GM19452 (cell line): ENCODE measurements around the gene BTF3L4.

ENCODE experiments used
- ATAC-seq: cut with Tn5 transposase; IDR thresholded peaks from one replicate; pipeline ENCODE4 v1.9.1; 2021; ENCODE audit not compliant: unreplicated experiment

BTF3L4 gene

DNA sequence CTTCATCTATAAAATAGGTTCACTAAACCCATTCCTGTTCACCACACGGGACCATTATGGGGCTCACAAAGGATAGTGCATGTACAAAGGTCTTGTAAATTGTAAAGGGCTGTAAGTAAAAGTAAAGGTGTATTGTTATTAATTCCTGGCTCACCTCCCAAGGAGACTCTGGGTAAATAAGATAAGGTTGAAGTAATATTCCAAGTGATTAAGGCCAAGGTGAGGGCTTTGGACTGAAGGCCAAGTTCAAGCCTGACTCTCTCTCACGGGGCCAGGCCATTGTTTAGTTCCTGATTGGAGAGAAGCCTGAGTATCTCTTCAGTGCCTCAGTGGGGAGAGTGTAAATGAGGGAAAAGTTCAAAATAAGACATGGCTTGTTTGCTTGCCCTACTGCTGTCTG, 66.3 kb downstream of the BTF3L4 start:
- ATAC-seq, result no peak

DNA sequence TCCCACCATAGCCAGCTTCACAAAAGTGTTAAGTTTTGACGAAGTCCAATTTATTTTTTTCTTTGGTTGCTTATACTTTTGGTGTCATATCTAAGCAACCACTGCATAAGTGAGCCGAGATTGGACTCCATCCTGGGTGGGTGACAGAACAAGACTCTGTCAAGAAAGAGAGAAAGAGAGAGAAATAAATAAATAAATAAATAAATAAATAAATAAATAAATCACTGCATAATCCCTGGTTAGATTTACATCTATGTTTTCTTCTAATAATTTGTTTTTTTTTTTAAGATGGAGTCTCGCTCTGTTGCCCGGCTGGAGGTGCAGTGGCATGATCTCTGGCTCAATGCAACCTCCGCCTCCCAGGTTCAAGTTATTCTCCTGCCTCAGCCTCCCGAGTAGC, 67.5 kb downstream of the BTF3L4 start:
- no peak for ATAC-seq

DNA sequence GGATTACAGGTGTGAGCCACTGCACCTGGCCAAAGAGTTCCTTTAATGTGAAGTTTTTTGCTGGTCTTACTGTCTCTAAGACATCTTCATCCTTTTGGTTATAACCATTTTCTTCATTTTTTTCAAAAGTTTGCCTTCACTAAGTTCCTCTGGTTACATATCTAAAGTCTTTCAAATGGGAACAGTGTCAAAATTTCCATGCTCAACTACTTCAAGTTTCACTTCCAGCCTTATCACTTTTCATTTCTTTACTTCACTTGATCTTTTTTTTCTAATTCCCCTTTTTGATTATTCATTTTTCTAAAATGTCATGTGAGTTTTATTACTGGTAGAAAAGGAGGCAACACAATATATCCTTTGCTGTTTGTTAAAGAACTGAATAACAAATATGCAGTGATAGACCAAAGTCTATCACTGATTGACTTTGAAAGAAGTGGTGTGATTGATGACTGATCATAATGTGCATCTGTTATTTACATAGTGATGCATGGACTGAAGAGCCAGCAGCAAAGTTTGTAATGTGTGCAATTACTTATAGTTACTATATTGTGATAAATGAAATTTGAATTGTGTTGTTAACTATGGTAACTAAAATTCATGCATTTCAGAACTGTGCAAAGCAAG, 69.8 kb downstream of the BTF3L4 start:
- ATAC-seq, result no peak

DNA sequence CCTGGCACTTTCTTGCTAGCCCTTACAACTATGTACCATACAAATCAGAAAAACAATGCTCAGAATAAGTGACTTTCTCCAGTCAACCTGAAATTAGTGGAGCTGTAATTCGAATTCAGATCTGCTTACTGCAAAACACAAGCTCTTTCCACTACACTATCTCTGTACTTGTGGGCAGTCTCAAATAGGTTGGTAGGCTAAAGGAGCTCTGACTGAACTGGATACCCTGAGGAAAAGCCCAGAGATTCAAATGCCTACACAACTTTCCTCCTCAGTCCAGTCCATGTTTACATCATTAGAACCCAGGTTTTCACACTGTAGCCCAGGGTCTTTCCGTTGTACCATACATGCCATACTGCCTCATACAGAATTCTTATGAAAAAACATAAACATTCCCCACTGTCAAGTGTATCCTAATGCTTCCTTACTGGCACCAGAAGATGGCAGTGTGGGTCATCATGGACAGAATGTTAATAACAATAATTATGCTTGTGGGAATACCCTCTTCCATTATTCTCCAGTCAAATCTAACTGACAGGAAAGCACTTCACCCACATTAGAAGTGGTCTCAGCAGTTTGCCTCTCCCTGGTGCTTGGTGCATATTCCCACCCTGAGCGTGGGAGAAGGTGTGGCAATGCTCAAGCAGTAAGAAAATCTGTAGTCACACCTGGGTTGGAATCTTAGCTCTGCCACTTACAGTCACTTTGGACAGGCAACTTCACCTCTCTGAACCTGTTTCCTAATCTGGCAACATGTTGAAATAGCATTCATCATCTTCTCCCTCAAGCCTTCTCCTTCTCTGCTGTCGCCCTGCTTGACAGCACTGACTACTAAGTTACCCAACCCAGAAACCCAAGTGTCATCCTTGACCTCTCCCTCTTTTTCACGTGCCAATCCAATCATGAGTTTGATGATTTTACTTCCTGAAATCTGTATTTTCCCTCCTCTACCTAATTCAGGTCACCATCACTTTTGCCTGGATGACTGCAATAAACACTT, 71.4 kb downstream of the BTF3L4 start:
- ATAC-seq, result no peak

DNA sequence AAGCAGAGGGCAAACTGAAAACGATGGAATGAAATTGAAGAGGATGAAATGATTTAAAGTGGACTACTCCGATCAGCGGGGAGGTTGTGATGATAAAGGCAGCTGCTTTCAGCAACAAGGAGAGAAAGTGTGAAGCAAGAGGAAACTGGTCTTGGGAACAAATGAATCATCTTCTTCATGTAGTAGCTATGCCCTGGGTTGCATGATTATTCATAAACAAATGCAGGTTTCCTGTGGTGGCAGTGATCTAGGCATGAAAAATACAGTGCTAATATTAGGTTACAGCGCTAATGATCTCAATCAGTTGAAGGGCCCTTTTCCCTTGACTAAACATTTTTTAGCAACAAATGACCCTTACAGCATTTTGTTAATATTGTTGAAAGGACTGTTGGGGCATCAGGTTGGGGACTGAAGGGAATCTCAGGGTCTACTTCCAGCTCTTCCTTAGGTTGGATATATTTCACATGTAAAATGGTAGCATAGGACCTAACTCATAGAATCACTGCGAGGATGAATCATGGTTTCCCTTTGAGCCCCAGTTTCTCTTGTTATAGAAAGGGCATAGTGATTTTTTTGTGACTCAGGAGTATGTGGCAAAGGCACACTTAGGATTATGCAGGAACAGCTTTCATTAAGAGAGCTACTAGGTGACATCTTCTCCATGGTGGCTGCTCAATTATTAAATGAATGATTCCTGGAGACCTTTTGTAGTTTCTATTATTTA, 83.9 kb downstream of the BTF3L4 start:
- ATAC-seq, result peak; percentile 74
